MCF 10A (cell line): ENCODE results near the gene CAP1. TPM values are rescaled to one million over a fixed set of nuclear protein-coding genes. Genes with fewer than 3 reads are reported as not detected.

Experiments
- Bru-seq: library from RNA; stranded (reverse); fragments of 400-500 nt; gene quantifications from one replicate; lab custom pipeline; 2021; lab: Mats Ljungman, UMichigan
- BruChase-seq, 2 experiments: library from RNA; stranded (reverse); fragments of 400-500 nt; gene quantifications; one replicate each; lab custom pipeline; 2021; lab: Mats Ljungman, UMichigan
- BruUV-seq: library from RNA; stranded (reverse); fragments of 400-500 nt; replicated peaks from 2 replicates; lab custom pipeline; 2021; lab: Mats Ljungman, UMichigan
- CTCF ChIA-PET: fragments of 300-600 bp; sonication (Branson Sonifier 250); formaldehyde crosslinking; extraction: SDS; loops from one replicate; lab custom pipeline; 2021; ENCODE audit warnings: antibody characterized with exemption, inconsistent platforms; lab: Yijun Ruan, JAX
- POLR2A ChIA-PET: fragments of 300-600, 350-650 bp; sonication (Branson Sonifier 250); formaldehyde crosslinking; extraction: SDS; loops from one replicate; lab custom pipeline; 2020; ENCODE audit warnings: antibody characterized with exemption, inconsistent platforms; lab: Yijun Ruan, JAX
- DNase-seq: peaks from one replicate; pipeline ENCODE4 v3.0.0-alpha.2; 2018; ENCODE audit not compliant: unreplicated experiment
- H3K27ac Mint-ChIP-seq: one replicate; pipeline ENCODE4 v1.8.0; 2022; ENCODE audit warnings: mild to moderate bottlenecking, low read depth, mixed read lengths; ENCODE audit not compliant: unreplicated experiment
- H3K27me3 Mint-ChIP-seq: one replicate; pipeline ENCODE4 v1.8.0; 2022; ENCODE audit warnings: mixed read lengths; ENCODE audit not compliant: insufficient read depth, unreplicated experiment
- H3K36me3 Mint-ChIP-seq: one replicate; pipeline ENCODE4 v1.8.0; 2022; ENCODE audit warnings: mild to moderate bottlenecking, moderate library complexity, mixed read lengths; ENCODE audit not compliant: insufficient read depth, unreplicated experiment
- H3K4me1 Mint-ChIP-seq: one replicate; pipeline ENCODE4 v1.8.0; 2022; ENCODE audit warnings: mixed read lengths; ENCODE audit not compliant: insufficient read depth, unreplicated experiment
- H3K4me3 Mint-ChIP-seq: one replicate; pipeline ENCODE4 v1.8.0; 2022; ENCODE audit warnings: mild to moderate bottlenecking, moderate library complexity, mixed read lengths; ENCODE audit not compliant: unreplicated experiment
- H3K9me3 Mint-ChIP-seq: one replicate; pipeline ENCODE4 v1.8.0; 2022; ENCODE audit warnings: mixed read lengths; ENCODE audit not compliant: unreplicated experiment
- CTCF ChIP-seq: fragments of 200-600 bp; IDR thresholded peaks from one replicate; pipeline ENCODE4 v1.8.0; 2022; ENCODE audit warnings: antibody characterized with exemption, mild to moderate bottlenecking; ENCODE audit not compliant: unreplicated experiment
- intact Hi-C: fragments of 100-400 bp; cut with micrococcal nuclease; formaldehyde crosslinking; loops from 2 replicates; pipeline ENCODE4 v1.14.1; 2022
- long read RNA-seq: library from polyadenylated mRNA; stranded (forward); transcript quantifications from one replicate; pipeline ENCODE4 v2.0.0, GENCODE V29; 2022
- total RNA-seq: library from RNA; stranded (reverse); gene quantifications from 2 replicates; pipeline ENCODE4 v1.2.3, GENCODE V29; 2022

The CAP1 gene
- 297 and 339 TPM in 2 replicates for total RNA-seq
- Bru-seq, nascent RNA: percentile 91 among the genes with signal in this experiment
- BruChase-seq, experiment 1, labeled RNA remaining after a 6-hour chase: percentile 96 among the genes with signal in this experiment
- BruChase-seq, experiment 2, labeled RNA remaining after a 2-hour chase: percentile 90 among the genes with signal in this experiment
- long read RNA-seq, transcript CAP1-202 (13 exons, 1,496 nt): minor isoform, 91 of 681 reads
- long read RNA-seq, transcript CAP1-203 (13 exons, 3,105 nt): minor isoform, 104 of 681 reads
- long read RNA-seq, transcript CAP1-201 (13 exons, 2,592 nt): minor isoform, 25 of 681 reads
- long read RNA-seq, transcript CAP1-206 (13 exons, 2,217 nt): major isoform, 254 of 681 reads
- long read RNA-seq, partial matches to known transcripts: 56 of 681 reads
- long read RNA-seq, other reads (novel, unspliced or antisense): 131 of 681 reads

GRCh38 chr1:40040511-40041465, at the start of gene CAP1:
CAP1 (plus strand) TSS chr1:40040729; CDS start chr1:40059347, 18,618 bp downstream.
- intact Hi-C loops: no loop called here
- H3K27me3 Mint-ChIP-seq: no peaks in the 10 kb centered on the region
- H3K9me3 Mint-ChIP-seq: no peaks in the 10 kb centered on the region
- peak within 1 kb of the TSS; percentile 99 for H3K27ac Mint-ChIP-seq
- H3K4me3 Mint-ChIP-seq: peak within 1 kb of the TSS; percentile 93
- H3K36me3 Mint-ChIP-seq: peaks cover 53% of the 10 kb centered on the region
- DNase-seq: peak; percentile 99
- TF ChIP-seq CTCF: no peak
- TSS peak; percentile 74 for BruUV-seq
- POLR2A ChIA-PET: interaction anchor here (0.7 to 3.0 kb wide), 28 partner anchors 9 to 1014 kb away, joined by 3 to 28 read pairs (median 6); partner anchors contain the start of genes MFSD2A, RLF and ZMPSTE24
- CTCF ChIA-PET: interaction anchor here (0.7 to 1.0 kb wide), 4 partner anchors 9 to 147 kb away, joined by 3 to 5 read pairs (median 4); no protein-coding TSS in a partner anchor
- peaks cover 33% of the 10 kb centered on the region for H3K4me1 Mint-ChIP-seq

- intact Hi-C loops: no loop called here
- no peak for DNase-seq
- no peaks in the 10 kb centered on the region for H3K36me3 Mint-ChIP-seq
- H3K4me1 Mint-ChIP-seq: peaks cover 5% of the 10 kb centered on the region
- ChIA-PET CTCF (interaction anchor here (0.6 to 0.7 kb wide), 2 partner anchors 28 to 85 kb away, joined by 3 read pairs; no protein-coding TSS in a partner anchor), POLR2A (interaction anchor here (1.0 kb wide), 1 partner anchor 16 kb away, joined by 3 read pairs; no protein-coding TSS in a partner anchor)
- H3K9me3 Mint-ChIP-seq: no peaks in the 10 kb centered on the region
- H3K4me3 Mint-ChIP-seq: no peak overlapping the region
- no peak overlapping the region for H3K27ac Mint-ChIP-seq
- no peaks in the 10 kb centered on the region for H3K27me3 Mint-ChIP-seq
- BruUV-seq: no TSS peak
- no peak for TF ChIP-seq CTCF
These were observed 48.3 kb upstream of the CAP1 start for GRCh38 chr1:39992234-39992633.

- intact Hi-C loops: no loop called here
- peaks cover 5% of the 10 kb centered on the region for H3K4me1 Mint-ChIP-seq
- BruUV-seq: no TSS peak
- no peaks in the 10 kb centered on the region for H3K36me3 Mint-ChIP-seq
- no peaks in the 10 kb centered on the region for H3K9me3 Mint-ChIP-seq
- H3K27me3 Mint-ChIP-seq: no peaks in the 10 kb centered on the region
- POLR2A ChIA-PET: interaction anchor here (1.0 kb wide), 1 partner anchor 16 kb away, joined by 3 read pairs; no protein-coding TSS in a partner anchor
- H3K4me3 Mint-ChIP-seq: no peak overlapping the region
- no peak overlapping the region for H3K27ac Mint-ChIP-seq
- DNase-seq: no peak
- no peak for TF ChIP-seq CTCF
- CTCF ChIA-PET: interaction anchor here (0.6 kb wide), 1 partner anchor 40 kb away, joined by 3 read pairs; no protein-coding TSS in a partner anchor
These were observed 47.6 kb upstream of the CAP1 start for GRCh38 chr1:39992888-39993287.
